GM19463 (cell line): ENCODE data around the gene SOX4.
A peak's percentile ranks its signal among the peaks of the same experiment; 100 is the strongest.

ENCODE experiments used
- ATAC-seq: cut with Tn5 transposase; IDR thresholded peaks from one replicate; pipeline ENCODE4 v1.9.1; 2021; ENCODE audit warnings: mild to moderate bottlenecking, moderate library complexity; ENCODE audit not compliant: unreplicated experiment

SOX4 gene

GRCh38 chr6:21593927-21594415 is 420 bp downstream of the SOX4 start:
- ATAC-seq: peak; percentile 17

DNA sequence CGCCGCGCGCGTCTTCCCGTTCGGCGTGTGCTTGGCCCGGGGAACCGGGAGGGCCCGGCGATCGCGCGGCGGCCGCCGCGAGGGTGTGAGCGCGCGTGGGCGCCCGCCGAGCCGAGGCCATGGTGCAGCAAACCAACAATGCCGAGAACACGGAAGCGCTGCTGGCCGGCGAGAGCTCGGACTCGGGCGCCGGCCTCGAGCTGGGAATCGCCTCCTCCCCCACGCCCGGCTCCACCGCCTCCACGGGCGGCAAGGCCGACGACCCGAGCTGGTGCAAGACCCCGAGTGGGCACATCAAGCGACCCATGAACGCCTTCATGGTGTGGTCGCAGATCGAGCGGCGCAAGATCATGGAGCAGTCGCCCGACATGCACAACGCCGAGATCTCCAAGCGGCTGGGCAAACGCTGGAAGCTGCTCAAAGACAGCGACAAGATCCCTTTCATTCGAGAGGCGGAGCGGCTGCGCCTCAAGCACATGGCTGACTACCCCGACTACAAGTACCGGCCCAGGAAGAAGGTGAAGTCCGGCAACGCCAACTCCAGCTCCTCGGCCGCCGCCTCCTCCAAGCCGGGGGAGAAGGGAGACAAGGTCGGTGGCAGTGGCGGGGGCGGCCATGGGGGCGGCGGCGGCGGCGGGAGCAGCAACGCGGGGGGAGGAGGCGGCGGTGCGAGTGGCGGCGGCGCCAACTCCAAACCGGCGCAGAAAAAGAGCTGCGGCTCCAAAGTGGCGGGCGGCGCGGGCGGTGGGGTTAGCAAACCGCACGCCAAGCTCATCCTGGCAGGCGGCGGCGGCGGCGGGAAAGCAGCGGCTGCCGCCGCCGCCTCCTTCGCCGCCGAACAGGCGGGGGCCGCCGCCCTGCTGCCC is 1.1 kb downstream of the SOX4 start:
- ATAC-seq: peak; percentile 20

- ATAC-seq: peak; percentile 16
These were observed 2.0 kb downstream of the SOX4 start for GRCh38 chr6:21595285-21596144.

DNA sequence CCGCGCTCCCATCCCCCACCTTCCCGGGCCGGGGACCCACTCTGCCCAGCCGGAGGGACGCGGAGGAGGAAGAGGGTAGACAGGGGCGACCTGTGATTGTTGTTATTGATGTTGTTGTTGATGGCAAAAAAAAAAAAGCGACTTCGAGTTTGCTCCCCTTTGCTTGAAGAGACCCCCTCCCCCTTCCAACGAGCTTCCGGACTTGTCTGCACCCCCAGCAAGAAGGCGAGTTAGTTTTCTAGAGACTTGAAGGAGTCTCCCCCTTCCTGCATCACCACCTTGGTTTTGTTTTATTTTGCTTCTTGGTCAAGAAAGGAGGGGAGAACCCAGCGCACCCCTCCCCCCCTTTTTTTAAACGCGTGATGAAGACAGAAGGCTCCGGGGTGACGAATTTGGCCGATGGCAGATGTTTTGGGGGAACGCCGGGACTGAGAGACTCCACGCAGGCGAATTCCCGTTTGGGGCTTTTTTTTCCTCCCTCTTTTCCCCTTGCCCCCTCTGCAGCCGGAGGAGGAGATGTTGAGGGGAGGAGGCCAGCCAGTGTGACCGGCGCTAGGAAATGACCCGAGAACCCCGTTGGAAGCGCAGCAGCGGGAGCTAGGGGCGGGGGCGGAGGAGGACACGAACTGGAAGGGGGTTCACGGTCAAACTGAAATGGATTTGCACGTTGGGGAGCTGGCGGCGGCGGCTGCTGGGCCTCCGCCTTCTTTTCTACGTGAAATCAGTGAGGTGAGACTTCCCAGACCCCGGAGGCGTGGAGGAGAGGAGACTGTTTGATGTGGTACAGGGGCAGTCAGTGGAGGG is 2.8 kb downstream of the SOX4 start:
- no peak for ATAC-seq

DNA sequence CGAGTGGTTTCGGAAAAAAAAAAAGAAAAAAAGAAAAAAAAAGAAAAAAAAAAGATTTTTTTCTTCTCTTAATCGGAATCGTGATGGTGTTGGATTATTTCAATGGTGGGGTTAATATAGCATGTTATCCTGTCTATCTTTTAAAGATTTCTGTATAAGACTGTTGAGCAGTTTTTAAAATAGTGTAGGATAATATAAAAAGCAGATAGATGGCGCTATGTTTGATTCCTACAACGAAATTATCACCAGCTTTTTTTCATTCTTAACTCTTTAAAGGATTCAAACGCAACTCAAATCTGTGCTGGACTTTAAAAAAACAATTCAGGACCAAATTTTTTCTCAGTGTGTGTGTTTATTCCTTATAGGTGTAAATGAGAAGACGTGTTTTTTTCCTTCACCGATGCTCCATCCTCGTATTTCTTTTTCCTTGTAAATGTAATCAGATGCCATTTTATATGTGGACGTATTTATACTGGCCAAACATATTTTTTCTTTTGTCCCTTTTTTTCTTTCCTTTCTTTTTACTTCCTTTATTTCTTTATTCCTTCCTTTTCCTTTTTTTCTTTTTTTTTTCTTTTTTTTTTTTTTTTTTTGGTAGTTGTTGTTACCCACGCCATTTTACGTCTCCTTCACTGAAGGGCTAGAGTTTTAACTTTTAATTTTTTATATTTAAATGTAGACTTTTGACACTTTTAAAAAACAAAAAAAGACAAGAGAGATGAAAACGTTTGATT is 3.6 kb downstream of the SOX4 start:
- ATAC-seq: no peak

- ATAC-seq: no peak
These were observed 4.5 kb downstream of the SOX4 start for GRCh38 chr6:21597801-21598673.

GRCh38 chr6:21598674-21599023 is 5.1 kb downstream of the SOX4 start:
- no peak for ATAC-seq

DNA sequence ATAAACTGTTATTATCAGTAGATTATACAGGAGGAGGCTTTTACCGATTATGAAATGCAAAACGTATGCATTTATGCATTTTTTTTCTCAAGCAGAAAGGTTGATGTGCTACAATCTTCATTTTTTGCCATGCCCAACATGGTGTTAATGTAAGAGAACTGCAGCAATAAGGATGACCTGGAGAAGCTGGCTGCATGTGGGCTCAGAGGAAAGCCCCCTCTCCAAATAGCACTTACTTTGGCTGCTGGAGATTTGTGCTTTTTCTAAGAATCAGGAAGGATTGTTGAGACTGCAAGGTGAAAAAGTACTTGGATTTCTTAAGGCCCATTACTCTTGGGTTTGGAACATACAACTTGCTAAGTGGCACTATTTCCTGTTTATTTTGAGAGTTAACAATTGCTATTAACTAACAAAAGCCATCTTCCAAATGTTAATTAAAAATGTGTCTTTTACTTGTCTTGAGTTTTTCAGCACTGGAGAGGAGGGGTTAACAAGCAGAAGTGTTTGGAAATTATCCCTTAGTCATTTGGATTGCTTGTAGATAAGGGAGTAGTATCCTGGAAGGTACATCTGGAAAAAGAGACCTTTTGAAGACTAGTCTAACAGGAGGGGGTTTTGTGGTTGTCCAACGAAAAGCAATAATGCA is 5.6 kb downstream of the SOX4 start:
- ATAC-seq: no peak

DNA sequence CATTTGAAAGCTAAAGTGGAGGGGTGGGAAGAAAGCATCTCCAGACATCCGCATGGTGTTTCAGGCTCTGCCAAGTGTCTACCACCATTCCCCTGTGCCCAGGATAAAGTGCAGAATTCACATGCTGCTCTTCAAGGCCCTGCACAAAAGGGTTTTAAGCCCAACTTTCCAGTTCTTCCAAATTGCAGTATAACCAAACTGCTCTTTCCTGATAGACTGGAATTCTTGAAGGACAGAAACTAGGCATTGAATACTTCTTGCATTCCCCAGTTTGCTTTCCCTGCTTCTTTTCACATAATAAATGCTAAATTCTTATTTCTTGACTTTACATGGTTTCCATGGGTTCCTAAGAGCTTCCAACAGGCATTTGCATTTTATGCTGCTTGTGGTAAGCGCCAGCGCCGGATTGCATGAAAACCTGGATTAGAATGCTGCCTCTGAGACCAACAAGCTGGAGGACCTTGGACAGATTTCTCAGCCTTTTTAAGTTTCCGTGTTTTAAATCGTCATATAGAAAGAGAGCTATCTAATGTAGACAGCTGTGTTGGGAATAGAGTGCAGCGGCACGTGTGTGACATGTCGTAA is 7.9 kb downstream of the SOX4 start:
- no peak for ATAC-seq

DNA sequence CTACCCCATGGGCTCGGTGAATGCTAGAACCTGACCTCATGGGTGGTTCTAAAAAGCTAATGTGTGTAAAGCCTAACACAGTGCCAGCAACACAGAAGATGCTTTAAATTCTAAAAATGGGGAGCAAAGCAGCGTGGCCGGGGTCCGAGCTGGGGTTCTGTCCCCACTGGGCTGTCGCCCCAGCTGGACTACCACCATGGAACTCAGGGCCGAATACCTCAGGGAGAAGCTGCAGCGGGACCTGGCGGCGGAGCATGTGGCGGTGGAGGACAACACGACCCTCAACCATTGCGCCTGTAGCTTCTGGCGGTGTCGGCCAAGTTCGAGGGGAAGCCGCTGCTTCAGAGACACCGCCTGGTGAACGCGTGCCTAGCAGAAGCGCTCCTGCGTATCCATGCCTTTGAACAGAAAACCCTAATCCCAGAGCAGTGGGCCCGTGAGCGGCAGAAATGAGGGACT is 8.4 kb downstream of the SOX4 start:
- no peak for ATAC-seq

DNA sequence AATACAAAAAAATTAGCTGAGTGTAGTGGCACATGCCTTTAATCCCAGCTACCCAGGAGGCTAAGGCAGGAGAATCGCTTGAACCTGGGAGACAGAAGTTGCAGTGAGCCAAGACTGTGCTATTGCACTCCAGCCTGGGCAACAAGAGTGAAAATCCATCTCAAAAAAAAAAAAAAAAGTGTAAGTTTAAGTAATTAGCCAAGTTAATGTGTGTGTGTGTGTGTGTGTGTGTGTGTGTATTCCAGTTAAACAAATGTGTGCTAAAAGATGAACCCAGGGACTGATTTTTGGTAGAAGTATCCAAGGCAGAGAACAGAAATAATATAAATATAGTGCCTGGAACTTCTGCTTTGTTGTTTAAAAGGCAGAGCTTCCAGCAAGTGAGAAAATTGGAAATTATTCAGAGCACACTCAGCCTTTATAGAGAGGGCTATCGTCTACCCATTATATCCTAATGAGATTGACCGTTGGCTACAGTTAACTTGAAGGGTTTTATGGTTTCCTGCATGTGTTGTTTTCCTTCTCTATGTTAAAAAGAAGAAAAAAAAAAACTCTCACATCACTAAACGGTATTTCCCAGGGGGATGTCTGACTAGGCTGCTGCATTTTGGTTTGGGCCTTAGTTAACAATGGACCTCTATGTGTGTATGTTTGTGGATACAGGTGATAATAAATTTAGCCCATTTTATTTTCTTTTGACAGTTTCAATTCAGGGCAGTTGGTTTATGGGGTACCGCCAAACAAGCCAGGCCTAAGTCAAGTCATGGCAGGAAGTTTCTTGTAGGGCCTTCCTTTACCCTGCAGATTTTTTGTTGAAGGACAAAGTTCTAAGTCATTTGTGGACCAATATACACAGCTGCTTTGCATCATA is 9.8 kb downstream of the SOX4 start:
- ATAC-seq: peak; percentile 63

DNA sequence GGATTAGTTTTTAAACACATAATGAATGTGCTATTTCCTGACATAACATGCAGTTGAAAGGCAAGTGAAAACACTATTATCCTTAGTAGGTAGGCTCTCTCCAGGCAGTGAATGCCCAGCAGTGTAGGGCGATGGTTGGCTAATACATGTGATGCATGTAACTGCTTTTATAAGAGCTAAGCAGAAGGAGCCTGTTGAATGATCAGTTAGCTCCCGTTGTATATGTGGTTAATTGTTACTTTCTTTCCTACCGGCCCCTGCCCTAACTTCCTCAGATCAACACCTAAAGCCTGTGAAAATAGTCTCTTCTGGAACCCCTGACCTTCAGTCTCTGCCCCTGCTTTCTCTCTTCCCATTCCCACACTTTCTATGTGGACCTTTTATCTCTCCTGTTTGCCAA is 10.5 kb downstream of the SOX4 start:
- no peak for ATAC-seq

DNA sequence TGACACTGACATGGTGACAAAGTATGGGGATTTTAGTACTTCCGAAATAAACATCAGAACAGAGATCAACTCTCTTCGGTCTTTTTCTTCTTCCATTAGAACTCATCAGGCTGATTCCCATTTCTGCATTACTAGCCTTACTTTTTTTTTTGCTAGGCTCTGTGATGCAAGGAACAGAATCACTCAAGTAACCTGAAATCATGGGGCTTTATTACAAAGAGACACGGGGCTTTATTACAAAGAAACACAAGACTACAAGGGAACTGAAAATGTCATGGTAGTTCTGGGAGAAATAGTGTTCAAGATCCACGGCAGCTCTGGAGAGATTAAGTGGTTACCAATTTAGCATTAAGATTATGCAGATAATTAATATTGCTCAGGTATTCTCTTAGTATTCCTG is 11.6 kb downstream of the SOX4 start:
- no peak for ATAC-seq

GRCh38 chr6:21608601-21609000 is 15.1 kb downstream of the SOX4 start:
- ATAC-seq: no peak

- ATAC-seq: no peak
These were observed 16.4 kb downstream of the SOX4 start for GRCh38 chr6:21609881-21610329.

- ATAC-seq: peak; percentile 87
These were observed 16.8 kb downstream of the SOX4 start for GRCh38 chr6:21610341-21610740.

DNA sequence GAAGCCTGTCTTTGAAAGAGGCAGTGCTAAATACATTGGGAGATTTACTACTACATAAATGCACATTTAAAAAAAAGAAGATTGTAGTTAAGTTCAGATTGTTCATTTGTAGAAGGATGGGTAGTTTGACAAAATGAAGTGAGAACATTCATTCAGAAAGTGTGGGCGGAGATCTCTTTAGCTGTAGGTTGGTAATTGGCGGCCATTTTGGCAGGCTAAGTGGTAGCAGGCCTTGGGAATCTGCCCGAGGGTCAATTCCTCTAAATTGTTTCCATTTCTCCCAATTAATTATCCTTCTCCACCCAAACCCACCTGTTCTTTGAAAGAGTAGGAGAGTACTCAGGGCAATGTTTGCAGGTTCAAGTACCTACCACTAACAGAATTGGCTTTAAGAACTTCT is 17.9 kb downstream of the SOX4 start:
- ATAC-seq: no peak
